Fibroblast of skin of left quadriceps (primary cell): ENCODE results near the gene ASTN2.
"Not testable (repeated sequence)": the region's sequence is repeated elsewhere in the genome, so short reads cannot be mapped to it uniquely, and the experiment has no call there.

ENCODE experiments used
- DNase-seq, 2 experiments: peaks; one replicate each; pipeline ENCODE4 v3.0.0-alpha.2; 2013; ENCODE audit warnings: low read depth in 2 of 2

The ASTN2 gene

DNA sequence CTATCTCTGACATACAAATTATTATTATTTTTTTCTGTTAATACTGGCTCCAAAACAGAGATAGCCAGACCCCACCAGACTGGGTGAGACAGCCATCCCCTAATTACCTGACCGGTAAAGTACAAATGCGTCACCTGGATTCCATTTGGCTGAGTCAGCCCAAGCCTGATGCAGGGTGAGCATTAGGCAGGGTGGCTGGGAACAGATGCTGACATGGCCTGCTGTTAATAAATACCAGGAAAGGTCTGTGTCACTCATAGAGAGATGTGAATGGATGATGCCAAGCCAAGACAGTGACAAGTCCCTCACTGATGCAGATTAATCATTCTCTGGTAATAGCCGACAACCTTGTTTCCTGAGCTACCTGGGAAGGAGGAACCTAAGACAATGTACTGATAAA, 544.3 kb downstream of the ASTN2 start:
- no peak for DNase-seq

GRCh38 chr9:116868201-116868600, 546.7 kb downstream of the ASTN2 start:
- no peak for DNase-seq

GRCh38 chr9:116861321-116861720, 553.5 kb downstream of the ASTN2 start:
- DNase-seq, result no peak

- DNase-seq, result peak; percentile 27 to 34
These were observed 554.2 kb downstream of the ASTN2 start for GRCh38 chr9:116860509-116861120.

DNA sequence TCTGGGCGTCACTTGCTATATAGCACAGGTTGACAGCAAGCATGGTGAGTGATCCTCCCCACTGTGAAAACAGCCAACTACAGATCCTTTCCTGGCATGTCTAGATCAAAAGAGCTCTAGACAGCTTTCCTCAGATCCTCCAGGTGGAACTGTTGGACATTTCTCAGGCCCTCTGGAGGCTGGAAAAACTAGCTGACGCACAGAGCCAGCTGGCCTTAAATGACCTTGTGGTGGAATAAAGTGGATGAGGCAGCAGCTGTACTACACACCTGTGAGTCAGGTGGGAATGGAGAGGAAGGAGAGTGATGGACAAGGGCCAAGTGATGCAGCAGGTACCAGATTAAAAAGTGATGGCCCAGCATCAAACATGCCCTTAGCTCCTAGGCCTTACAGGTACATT, 555.1 kb downstream of the ASTN2 start:
- no peak for DNase-seq

GRCh38 chr9:116857321-116857720, 557.5 kb downstream of the ASTN2 start:
- no peak for DNase-seq

DNA sequence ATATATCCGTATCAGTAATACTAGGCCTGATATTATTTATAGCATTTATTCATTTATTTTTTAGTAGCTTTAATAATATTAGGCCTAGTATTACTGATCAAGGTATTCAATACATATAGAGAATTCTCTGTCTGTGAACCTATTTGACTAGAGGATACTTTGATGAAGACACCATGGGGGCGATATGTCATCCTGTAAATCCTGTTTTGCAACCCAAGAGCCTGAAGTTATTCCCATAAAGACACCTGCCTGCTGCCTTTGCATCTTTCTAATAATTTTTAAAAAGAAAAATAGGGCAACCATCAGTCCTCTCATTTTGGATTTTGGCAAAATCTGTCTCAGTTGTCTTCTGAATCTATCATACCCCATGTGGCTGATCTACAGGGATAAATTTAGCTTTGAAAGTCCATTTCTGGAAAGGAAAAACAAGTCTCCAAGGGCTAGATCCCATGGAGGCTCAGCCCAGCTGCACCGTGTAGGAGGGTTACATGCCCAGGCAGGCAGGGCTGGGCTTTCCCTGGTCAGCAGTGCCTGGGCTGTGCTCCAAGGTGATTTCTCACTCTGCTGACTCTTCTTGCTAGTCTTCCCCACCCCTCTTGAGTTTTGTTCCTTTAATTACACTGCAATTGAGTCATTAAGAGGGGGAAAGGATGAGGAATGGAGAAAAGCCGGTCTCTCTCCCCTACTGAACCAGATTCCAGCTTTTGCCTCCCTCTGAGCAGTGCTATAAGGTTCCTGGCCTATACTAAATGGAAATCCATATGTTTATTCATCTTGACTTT, 558.8 kb downstream of the ASTN2 start:
- no peak for DNase-seq

DNA sequence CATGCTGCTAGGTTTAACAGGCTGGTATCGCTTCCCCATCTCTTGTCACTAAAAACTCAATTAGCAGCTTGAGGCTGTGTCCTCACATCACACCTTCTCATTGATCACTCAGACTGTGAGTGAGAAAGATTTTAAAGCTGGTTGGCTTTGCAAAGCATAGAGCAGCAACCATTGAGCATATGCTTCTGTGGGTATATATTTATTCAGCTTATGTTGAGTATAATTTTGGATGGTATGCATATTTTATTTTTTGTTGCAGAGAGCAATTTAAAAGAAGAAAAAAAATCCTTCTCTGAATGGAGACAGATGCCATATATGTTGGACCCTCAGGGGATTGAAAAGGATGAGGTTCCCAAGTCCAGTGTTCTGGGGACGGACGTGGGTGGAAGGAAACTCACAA, 565.1 kb downstream of the ASTN2 start:
- no peak for DNase-seq

GRCh38 chr9:116844621-116845020, 570.2 kb downstream of the ASTN2 start:
- DNase-seq, result no peak

- no peak for DNase-seq
These were observed 570.8 kb downstream of the ASTN2 start for GRCh38 chr9:116843863-116844620.

- no peak for DNase-seq
These were observed 572.2 kb downstream of the ASTN2 start for GRCh38 chr9:116842658-116843057.

GRCh38 chr9:116838468-116838867, 576.4 kb downstream of the ASTN2 start:
- DNase-seq, result not testable (repeated sequence)

- no peak for DNase-seq
These were observed 577.6 kb downstream of the ASTN2 start for GRCh38 chr9:116837018-116837989.

DNA sequence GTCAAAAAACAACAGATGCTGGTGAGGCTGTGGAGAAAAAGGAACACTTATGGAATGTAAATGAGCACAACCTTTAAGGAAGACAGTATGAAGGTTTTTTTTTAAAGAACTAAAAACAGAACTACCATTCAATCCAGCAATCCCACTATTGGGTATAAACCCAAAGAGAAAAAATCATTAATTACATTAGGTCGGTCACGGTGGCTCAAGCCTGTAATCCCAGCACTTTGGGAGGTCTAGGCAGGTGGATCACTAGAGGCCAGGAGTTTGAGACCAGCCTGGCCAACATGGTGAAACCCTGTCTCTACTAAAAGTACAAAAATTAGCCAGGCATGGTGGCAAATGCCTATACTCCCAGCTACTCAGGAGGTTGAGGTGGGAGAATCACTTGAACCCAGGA, 584.5 kb downstream of the ASTN2 start:
- not testable (repeated sequence) for DNase-seq

GRCh38 chr9:116821633-116822229, 593.1 kb downstream of the ASTN2 start:
- no peak for DNase-seq

- DNase-seq, result no peak
These were observed 595.7 kb downstream of the ASTN2 start for GRCh38 chr9:116819116-116819515.

- no peak for DNase-seq
These were observed 597.1 kb downstream of the ASTN2 start for GRCh38 chr9:116817762-116818161.

GRCh38 chr9:116816484-116816883, 598.4 kb downstream of the ASTN2 start:
- DNase-seq, result no peak

DNA sequence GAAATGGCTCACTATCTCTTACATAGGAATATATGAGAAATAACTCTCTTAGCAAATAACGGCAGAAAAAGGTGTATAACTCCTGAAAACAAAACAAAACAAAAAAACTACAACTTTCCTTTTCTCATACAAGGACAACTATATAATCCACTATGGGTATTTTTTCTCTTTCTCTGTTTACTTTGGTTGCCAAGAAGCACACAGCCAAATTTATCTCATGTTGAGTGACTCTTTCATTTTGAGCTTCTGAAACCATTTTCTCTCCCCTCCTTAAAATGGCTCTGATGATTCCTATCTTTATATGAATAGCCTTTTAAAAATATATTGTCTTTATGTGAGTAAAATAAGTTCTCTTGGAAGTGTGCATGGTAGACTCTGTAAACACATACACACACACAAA, 599.0 kb downstream of the ASTN2 start:
- no peak for DNase-seq

- DNase-seq, result no peak
These were observed 601.9 kb downstream of the ASTN2 start for GRCh38 chr9:116813031-116813300.

DNA sequence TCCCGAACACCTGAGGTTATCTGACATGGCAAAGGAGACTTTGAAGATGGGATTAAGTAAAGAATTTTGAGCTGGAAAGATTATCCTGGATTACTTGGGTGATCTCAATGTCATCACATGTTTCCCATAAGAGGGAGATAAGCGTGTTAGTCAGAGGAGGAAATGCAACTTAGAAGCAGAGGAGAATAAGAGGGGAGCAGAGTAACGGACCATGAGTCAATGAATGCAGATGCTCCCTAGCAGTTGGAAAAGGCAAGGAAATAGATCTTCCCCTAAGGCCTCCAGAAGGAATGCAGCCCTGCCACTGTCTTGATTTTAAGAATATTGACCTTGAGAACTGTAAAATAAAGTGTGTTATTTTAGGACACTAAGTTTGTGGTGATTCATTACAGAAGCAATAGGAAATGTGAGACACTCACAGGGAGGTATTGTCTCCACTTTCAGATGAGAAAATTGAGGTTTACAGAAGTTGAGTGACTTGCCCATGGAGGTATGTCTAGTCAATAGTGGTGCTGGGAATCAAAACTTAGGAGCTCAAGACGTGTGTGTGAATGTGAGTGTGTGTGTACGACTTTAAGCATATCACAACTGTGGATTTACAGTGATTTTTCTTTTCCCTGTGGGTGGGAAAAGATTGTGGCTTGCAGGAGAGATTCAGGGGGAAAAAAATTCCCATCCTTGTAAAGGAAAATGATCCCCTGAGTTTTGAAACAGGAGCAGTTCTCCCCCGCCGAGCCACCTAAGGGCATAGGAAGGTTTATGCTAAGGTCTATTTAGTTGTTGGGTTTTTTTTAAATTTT, 602.4 kb downstream of the ASTN2 start:
- no peak for DNase-seq
